ENCODE results near the gene DPEP2. TPM values are rescaled to one million over a fixed set of nuclear protein-coding genes. Genes with fewer than 3 reads are reported as not detected.

The DPEP2 gene
- total and polyA plus RNA-seq, 2 of the 13 experiments (the other 11 are each of a cell fraction or from before 2014, with no cell fraction given): 0.18 TPM; not detected in 1

DNA sequence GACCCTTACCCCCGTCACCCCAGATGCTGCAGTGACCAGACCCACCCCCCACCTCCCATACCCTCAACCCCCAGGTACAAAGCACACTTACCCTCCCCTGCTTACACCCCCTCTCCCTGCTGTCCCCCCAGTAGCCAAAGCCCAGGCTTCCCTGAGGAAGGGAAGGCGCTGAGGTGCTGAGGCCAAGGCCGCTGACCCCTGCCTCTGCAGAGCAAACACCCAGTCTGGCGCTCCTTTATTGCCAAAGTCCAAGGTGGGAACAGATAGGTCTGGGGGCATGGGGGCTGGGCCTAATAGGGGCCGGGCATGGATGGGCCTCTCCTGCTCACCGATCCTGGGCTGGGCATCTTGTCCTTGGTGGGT is 56.0 kb downstream of the DPEP2 start (continued):
- TF ChIP-seq, protein P1, sequence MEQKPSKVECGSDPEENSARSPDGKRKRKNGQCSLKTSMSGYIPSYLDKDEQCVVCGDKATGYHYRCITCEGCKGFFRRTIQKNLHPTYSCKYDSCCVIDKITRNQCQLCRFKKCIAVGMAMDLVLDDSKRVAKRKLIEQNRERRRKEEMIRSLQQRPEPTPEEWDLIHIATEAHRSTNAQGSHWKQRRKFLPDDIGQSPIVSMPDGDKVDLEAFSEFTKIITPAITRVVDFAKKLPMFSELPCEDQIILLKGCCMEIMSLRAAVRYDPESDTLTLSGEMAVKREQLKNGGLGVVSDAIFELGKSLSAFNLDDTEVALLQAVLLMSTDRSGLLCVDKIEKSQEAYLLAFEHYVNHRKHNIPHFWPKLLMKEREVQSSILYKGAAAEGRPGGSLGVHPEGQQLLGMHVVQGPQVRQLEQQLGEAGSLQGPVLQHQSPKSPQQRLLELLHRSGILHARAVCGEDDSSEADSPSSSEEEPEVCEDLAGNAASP (CRISPR knock-in tag; IDR thresholded peaks at IDR 0.05; ENCODE audit: borderline replicate concordance): peak; percentile 53; the same call in 1 of the 2 replicates
- TF ChIP-seq JUND (CRISPR knock-in tag; IDR thresholded peaks at IDR 0.05) (no peak), PCBP1 (IDR thresholded peaks at IDR 0.05; ENCODE audit: borderline replicate concordance, low read depth, low read length) (no peak; the same call in 1 of the 2 replicates), KDM5A (IDR thresholded peaks at IDR 0.05; ENCODE audit: borderline replicate concordance, low read length) (no peak), POLR2G (IDR thresholded peaks at IDR 0.05; ENCODE audit: low read depth, low read length) (no peak), U2AF2 (IDR thresholded peaks at IDR 0.05; ENCODE audit: low read depth, low read length) (no peak), MED13 (CRISPR knock-in tag; IDR thresholded peaks at IDR 0.05) (no peak), ZFP37 (CRISPR knock-in tag; IDR thresholded peaks at IDR 0.05; ENCODE audit: borderline replicate concordance) (no peak), KDM6A (CRISPR knock-in tag; IDR thresholded peaks at IDR 0.05; ENCODE audit: low read depth) (peak; percentile 94), ZFP1 (CRISPR knock-in tag; IDR thresholded peaks at IDR 0.05) (no peak), TCF12 (IDR thresholded peaks at IDR 0.05) (no peak), TCF12 (CRISPR knock-in tag; IDR thresholded peaks at IDR 0.05) (peak; percentile 90), NAIF1 (CRISPR knock-in tag; IDR thresholded peaks at IDR 0.05; ENCODE audit: borderline replicate concordance) (no peak; the same call in 1 of the 2 replicates), JDP2 (CRISPR knock-in tag; IDR thresholded peaks at IDR 0.05; ENCODE audit: borderline replicate concordance) (no peak), ZFAT (CRISPR knock-in tag; conservative IDR thresholded peaks at IDR 0.05) (no peak), ZNF460 (CRISPR knock-in tag; IDR thresholded peaks at IDR 0.05; ENCODE audit: borderline replicate concordance) (peak; percentile 72; the same call in 1 of the 2 replicates)
- TF ChIP-seq, protein P2, sequence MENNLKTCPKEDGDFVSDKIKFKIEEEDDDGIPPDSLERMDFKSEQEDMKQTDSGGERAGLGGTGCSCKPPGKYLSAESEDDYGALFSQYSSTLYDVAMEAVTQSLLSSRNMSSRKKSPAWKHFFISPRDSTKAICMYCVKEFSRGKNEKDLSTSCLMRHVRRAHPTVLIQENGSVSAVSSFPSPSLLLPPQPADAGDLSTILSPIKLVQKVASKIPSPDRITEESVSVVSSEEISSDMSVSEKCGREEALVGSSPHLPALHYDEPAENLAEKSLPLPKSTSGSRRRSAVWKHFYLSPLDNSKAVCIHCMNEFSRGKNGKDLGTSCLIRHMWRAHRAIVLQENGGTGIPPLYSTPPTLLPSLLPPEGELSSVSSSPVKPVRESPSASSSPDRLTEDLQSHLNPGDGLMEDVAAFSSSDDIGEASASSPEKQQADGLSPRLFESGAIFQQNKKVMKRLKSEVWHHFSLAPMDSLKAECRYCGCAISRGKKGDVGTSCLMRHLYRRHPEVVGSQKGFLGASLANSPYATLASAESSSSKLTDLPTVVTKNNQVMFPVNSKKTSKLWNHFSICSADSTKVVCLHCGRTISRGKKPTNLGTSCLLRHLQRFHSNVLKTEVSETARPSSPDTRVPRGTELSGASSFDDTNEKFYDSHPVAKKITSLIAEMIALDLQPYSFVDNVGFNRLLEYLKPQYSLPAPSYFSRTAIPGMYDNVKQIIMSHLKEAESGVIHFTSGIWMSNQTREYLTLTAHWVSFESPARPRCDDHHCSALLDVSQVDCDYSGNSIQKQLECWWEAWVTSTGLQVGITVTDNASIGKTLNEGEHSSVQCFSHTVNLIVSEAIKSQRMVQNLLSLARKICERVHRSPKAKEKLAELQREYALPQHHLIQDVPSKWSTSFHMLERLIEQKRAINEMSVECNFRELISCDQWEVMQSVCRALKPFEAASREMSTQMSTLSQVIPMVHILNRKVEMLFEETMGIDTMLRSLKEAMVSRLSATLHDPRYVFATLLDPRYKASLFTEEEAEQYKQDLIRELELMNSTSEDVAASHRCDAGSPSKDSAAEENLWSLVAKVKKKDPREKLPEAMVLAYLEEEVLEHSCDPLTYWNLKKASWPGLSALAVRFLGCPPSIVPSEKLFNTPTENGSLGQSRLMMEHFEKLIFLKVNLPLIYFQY (CRISPR knock-in tag; IDR thresholded peaks at IDR 0.05; ENCODE audit: borderline replicate concordance): no peak
- TF ChIP-seq, protein P3, sequence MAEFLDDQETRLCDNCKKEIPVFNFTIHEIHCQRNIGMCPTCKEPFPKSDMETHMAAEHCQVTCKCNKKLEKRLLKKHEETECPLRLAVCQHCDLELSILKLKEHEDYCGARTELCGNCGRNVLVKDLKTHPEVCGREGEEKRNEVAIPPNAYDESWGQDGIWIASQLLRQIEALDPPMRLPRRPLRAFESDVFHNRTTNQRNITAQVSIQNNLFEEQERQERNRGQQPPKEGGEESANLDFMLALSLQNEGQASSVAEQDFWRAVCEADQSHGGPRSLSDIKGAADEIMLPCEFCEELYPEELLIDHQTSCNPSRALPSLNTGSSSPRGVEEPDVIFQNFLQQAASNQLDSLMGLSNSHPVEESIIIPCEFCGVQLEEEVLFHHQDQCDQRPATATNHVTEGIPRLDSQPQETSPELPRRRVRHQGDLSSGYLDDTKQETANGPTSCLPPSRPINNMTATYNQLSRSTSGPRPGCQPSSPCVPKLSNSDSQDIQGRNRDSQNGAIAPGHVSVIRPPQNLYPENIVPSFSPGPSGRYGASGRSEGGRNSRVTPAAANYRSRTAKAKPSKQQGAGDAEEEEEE (CRISPR knock-in tag; IDR thresholded peaks at IDR 0.05; ENCODE audit: borderline replicate concordance): no peak; the same call in 1 of the 2 replicates
- TF ChIP-seq, protein P4, sequence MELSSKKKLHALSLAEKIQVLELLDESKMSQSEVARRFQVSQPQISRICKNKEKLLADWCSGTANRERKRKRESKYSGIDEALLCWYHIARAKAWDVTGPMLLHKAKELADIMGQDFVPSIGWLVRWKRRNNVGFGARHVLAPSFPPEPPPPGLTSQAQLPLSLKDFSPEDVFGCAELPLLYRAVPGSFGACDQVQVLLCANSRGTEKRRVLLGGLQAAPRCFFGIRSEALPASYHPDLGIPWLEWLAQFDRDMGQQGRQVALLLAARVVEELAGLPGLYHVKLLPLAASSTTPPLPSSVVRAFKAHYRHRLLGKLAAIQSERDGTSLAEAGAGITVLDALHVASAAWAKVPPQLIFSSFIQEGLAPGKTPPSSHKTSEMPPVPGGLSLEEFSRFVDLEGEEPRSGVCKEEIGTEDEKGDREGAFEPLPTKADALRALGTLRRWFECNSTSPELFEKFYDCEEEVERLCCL (CRISPR knock-in tag; IDR thresholded peaks at IDR 0.05; ENCODE audit: borderline replicate concordance): no peak
- TF ChIP-seq, protein P5, sequence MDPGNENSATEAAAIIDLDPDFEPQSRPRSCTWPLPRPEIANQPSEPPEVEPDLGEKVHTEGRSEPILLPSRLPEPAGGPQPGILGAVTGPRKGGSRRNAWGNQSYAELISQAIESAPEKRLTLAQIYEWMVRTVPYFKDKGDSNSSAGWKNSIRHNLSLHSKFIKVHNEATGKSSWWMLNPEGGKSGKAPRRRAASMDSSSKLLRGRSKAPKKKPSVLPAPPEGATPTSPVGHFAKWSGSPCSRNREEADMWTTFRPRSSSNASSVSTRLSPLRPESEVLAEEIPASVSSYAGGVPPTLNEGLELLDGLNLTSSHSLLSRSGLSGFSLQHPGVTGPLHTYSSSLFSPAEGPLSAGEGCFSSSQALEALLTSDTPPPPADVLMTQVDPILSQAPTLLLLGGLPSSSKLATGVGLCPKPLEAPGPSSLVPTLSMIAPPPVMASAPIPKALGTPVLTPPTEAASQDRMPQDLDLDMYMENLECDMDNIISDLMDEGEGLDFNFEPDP (CRISPR knock-in tag; conservative IDR thresholded peaks at IDR 0.05): 0 out of 2 replicates have a peak, but pooled peaks have one; percentile 7

All from HepG2 (cell line).